MCF 10A (cell line): ENCODE data around the gene CAV1. TPM values are rescaled to one million over a fixed set of nuclear protein-coding genes. Genes with fewer than 3 reads are reported as not detected.

Experiments used
- BruUV-seq: library from RNA; stranded (reverse); fragments of 400-500 nt; replicated peaks from 2 replicates; lab custom pipeline; 2021; lab: Mats Ljungman, UMichigan
- CTCF ChIA-PET: fragments of 300-600 bp; sonication (Branson Sonifier 250); formaldehyde crosslinking; extraction: SDS; loops from one replicate; lab custom pipeline; 2021; ENCODE audit warnings: antibody characterized with exemption, inconsistent platforms; lab: Yijun Ruan, JAX
- POLR2A ChIA-PET: fragments of 300-600, 350-650 bp; sonication (Branson Sonifier 250); formaldehyde crosslinking; extraction: SDS; loops from one replicate; lab custom pipeline; 2020; ENCODE audit warnings: antibody characterized with exemption, inconsistent platforms; lab: Yijun Ruan, JAX
- DNase-seq: peaks from one replicate; pipeline ENCODE4 v3.0.0-alpha.2; 2018; ENCODE audit not compliant: unreplicated experiment
- H3K27ac Mint-ChIP-seq: one replicate; pipeline ENCODE4 v1.8.0; 2022; ENCODE audit warnings: mild to moderate bottlenecking, low read depth, mixed read lengths; ENCODE audit not compliant: unreplicated experiment
- H3K27me3 Mint-ChIP-seq: one replicate; pipeline ENCODE4 v1.8.0; 2022; ENCODE audit warnings: mixed read lengths; ENCODE audit not compliant: insufficient read depth, unreplicated experiment
- H3K36me3 Mint-ChIP-seq: one replicate; pipeline ENCODE4 v1.8.0; 2022; ENCODE audit warnings: mild to moderate bottlenecking, moderate library complexity, mixed read lengths; ENCODE audit not compliant: insufficient read depth, unreplicated experiment
- H3K4me1 Mint-ChIP-seq: one replicate; pipeline ENCODE4 v1.8.0; 2022; ENCODE audit warnings: mixed read lengths; ENCODE audit not compliant: insufficient read depth, unreplicated experiment
- H3K4me3 Mint-ChIP-seq: one replicate; pipeline ENCODE4 v1.8.0; 2022; ENCODE audit warnings: mild to moderate bottlenecking, moderate library complexity, mixed read lengths; ENCODE audit not compliant: unreplicated experiment
- H3K9me3 Mint-ChIP-seq: one replicate; pipeline ENCODE4 v1.8.0; 2022; ENCODE audit warnings: mixed read lengths; ENCODE audit not compliant: unreplicated experiment
- intact Hi-C: fragments of 100-400 bp; cut with micrococcal nuclease; formaldehyde crosslinking; loops from 2 replicates; pipeline ENCODE4 v1.14.1; 2022
- total RNA-seq: library from RNA; stranded (reverse); gene quantifications from 2 replicates; pipeline ENCODE4 v1.2.3, GENCODE V29; 2022
- TF ChIP-seq, protein P1 (sequence below): fragments of 200-600 bp; IDR thresholded peaks from one replicate; pipeline ENCODE4 v1.8.0; 2022; ENCODE audit warnings: antibody characterized with exemption, mild to moderate bottlenecking; ENCODE audit not compliant: unreplicated experiment

Gene CAV1
- total RNA-seq, 1 experiment from 2014 or later, result 267 TPM

DNA sequence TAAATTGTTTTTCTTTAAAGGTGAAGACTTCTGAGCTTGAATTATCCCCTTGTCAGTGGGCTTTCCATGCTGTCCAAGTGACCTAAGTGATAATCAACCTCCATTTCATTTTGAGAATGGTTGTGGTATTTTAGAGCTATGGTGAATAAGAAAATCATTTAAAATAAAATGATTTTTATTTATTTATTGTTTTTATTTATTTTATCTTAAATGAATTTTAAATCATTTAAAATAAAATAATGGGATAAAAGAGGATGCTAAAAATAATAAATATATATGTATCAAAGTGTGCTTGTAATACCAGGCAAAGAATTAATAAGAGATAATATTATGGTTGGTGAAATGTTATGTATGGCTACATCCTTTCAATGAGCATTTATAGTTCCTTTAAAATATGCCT is 24.5 kb downstream of the CAV1 start:
- POLR2A ChIA-PET, result interaction anchor here (1.9 kb wide), 1 partner anchor 13 kb away, joined by 5 read pairs; no protein-coding TSS in a partner anchor
- intact Hi-C loops, result no loop called here
- H3K4me3 Mint-ChIP-seq, result no peak overlapping the region
- peaks cover 40% of the 10 kb centered on the region for H3K4me1 Mint-ChIP-seq
- H3K27ac Mint-ChIP-seq, result peak overlapping the region; percentile 35
- TF ChIP-seq, protein P1, sequence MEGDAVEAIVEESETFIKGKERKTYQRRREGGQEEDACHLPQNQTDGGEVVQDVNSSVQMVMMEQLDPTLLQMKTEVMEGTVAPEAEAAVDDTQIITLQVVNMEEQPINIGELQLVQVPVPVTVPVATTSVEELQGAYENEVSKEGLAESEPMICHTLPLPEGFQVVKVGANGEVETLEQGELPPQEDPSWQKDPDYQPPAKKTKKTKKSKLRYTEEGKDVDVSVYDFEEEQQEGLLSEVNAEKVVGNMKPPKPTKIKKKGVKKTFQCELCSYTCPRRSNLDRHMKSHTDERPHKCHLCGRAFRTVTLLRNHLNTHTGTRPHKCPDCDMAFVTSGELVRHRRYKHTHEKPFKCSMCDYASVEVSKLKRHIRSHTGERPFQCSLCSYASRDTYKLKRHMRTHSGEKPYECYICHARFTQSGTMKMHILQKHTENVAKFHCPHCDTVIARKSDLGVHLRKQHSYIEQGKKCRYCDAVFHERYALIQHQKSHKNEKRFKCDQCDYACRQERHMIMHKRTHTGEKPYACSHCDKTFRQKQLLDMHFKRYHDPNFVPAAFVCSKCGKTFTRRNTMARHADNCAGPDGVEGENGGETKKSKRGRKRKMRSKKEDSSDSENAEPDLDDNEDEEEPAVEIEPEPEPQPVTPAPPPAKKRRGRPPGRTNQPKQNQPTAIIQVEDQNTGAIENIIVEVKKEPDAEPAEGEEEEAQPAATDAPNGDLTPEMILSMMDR, result no peak
- BruUV-seq, result no TSS peak
- no peak for DNase-seq
- CTCF ChIA-PET, result interaction anchor here (0.7 to 0.8 kb wide), 2 partner anchors 290 to 802 kb away, joined by 3 read pairs; no protein-coding TSS in a partner anchor
- H3K36me3 Mint-ChIP-seq, result peaks cover 83% of the 10 kb centered on the region
- H3K27me3 Mint-ChIP-seq, result no peaks in the 10 kb centered on the region
- H3K9me3 Mint-ChIP-seq, result no peaks in the 10 kb centered on the region

DNA sequence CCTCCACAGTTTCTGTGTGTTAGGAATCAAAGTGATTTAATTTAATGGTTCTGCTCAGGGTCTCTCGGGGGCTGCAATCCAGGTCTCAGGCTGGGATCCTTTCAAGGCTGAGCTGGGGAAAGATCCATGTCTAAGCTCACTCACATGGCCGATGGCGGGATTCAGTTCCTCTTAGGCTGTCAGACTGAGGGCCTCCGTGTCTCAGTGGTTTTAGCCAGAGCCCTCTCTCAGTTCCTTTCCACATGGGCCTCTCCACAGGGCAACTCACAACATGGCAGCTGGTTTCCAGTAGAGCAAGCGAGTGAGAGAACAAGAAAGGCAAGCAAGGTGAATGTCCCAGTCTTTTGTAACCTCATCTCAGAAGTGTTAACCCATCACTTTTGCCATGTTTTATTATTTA is 26.9 kb downstream of the CAV1 start:
- intact Hi-C loops, result no loop called here
- Mint-ChIP-seq H3K27me3 (no peaks in the 10 kb centered on the region), H3K9me3 (no peaks in the 10 kb centered on the region), H3K4me1 (peaks cover 49% of the 10 kb centered on the region), H3K36me3 (peaks cover 74% of the 10 kb centered on the region), H3K27ac (no peak overlapping the region), H3K4me3 (no peak overlapping the region)
- DNase-seq, result no peak
- TF ChIP-seq, protein P1, result no peak
- BruUV-seq, result no TSS peak
- POLR2A ChIA-PET, result interaction anchor here (1.2 to 2.3 kb wide), 5 partner anchors 8 to 24 kb away, joined by 4 to 10 read pairs (median 5); no protein-coding TSS in a partner anchor
- CTCF ChIA-PET, result interaction anchor here (0.6 to 2.7 kb wide), 6 partner anchors 10 to 293 kb away, joined by 3 to 11 read pairs (median 3); no protein-coding TSS in a partner anchor

DNA sequence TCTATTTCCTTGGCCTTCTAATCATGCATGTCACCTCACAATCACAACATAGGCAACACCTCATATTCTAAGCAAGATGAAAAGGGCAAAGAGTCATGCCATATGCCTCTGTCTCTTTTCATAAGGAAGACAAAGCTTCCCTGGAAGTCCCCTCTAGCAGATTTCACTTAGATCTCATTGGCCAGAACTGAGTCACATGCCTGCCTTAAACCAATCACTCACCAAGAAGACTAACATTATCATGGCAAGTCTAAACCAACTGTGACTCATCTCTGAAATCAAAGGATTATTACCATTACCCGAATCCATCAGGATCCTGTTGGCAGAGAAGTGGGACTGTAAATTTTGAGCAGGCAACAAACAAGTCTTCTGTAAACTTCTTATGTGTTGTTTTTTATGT is 27.8 kb downstream of the CAV1 start:
- TF ChIP-seq, protein P1, result no peak
- H3K4me1 Mint-ChIP-seq, result peaks cover 44% of the 10 kb centered on the region
- H3K27me3 Mint-ChIP-seq, result no peaks in the 10 kb centered on the region
- BruUV-seq, result no TSS peak
- peak; percentile 39 for DNase-seq
- POLR2A ChIA-PET, result interaction anchor here (0.6 to 2.3 kb wide), 5 partner anchors 8 to 634 kb away, joined by 3 to 10 read pairs (median 5); no protein-coding TSS in a partner anchor
- CTCF ChIA-PET, result interaction anchor here (0.7 to 2.7 kb wide), 4 partner anchors 10 to 34 kb away, joined by 3 to 11 read pairs (median 3); no protein-coding TSS in a partner anchor
- H3K27ac Mint-ChIP-seq, result peak overlapping the region; percentile 46
- no peak overlapping the region for H3K4me3 Mint-ChIP-seq
- H3K9me3 Mint-ChIP-seq, result no peaks in the 10 kb centered on the region
- intact Hi-C loops, result no loop called here
- H3K36me3 Mint-ChIP-seq, result peaks cover 74% of the 10 kb centered on the region

DNA sequence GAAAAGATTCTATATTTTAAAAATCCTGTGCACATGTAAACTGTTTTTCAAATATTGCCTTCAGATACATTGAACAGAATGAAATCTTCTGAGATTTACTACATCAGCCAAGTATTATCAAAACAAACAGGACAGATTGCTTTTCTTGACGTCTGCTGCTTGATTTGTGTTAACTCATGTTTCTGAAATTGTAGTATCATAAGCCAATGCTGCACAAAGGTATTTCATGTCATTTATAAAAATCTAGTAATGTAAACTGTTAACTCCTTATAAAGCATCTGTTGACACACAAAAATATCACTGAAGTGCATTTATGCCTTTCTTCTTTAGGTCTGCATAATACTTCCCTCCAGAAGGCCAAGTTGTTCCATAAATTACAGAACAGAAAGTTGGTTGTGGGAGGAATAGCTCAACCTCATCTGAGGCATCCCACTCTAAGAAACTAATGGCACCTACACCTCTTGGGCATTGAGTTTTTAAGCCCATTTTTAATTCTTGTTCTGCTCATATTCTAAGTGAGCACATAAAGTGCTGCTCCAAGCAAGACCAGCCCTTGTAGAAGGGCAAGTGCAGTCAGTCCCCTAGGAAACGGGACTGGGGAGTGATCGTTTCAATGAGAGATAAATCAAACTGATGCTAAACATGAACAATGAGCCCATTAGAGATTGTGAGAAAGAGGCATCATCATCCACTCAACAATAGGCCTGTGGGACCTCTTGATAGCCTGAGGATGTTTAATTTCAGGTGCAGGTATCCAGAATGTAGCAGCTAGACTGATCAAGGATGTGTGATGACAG is 28.5 kb downstream of the CAV1 start:
- POLR2A ChIA-PET, result interaction anchor here (0.6 to 1.3 kb wide), 10 partner anchors 8 to 518 kb away, joined by 3 to 6 read pairs (median 4); partner anchors contain the start of gene CAV1
- BruUV-seq, result no TSS peak
- intact Hi-C loops, result no loop called here

More for the DNA sequence above, 28.5 kb downstream of the CAV1 start:
- no peaks in the 10 kb centered on the region for H3K27me3 Mint-ChIP-seq
- peak overlapping the region; percentile 64 for H3K27ac Mint-ChIP-seq
- no peaks in the 10 kb centered on the region for H3K9me3 Mint-ChIP-seq
- H3K4me3 Mint-ChIP-seq, result no peak overlapping the region
- H3K36me3 Mint-ChIP-seq, result peaks cover 74% of the 10 kb centered on the region
- TF ChIP-seq, protein P1, result no peak
- H3K4me1 Mint-ChIP-seq, result peaks cover 42% of the 10 kb centered on the region
- DNase-seq, result no peak
- CTCF ChIA-PET, result interaction anchor here (1.0 kb wide), 1 partner anchor 11 kb away, joined by 3 read pairs; no protein-coding TSS in a partner anchor
